Calu3 (cell line): ENCODE data around the gene APBA1. TPM values are rescaled to one million over a fixed set of nuclear protein-coding genes. Genes with fewer than 3 reads are reported as not detected.

Experiments used
- BruUV-seq: library from RNA; stranded (reverse); fragments of 400-500 nt; replicated peaks from 2 replicates; lab custom pipeline; 2021; lab: Mats Ljungman, UMichigan
- CTCF ChIA-PET: fragments of 300-600 bp; sonication (Branson Sonifier 250); formaldehyde crosslinking; loops from one replicate; lab custom pipeline; 2022; ENCODE audit warnings: antibody characterized with exemption; lab: Charles Lee
- DNase-seq: peaks from one replicate; pipeline ENCODE4 v3.0.0; 2022
- H3K27ac Mint-ChIP-seq: one replicate; pipeline ENCODE4 v1.8.0; 2022; ENCODE audit warnings: mixed read lengths; ENCODE audit not compliant: unreplicated experiment
- H3K27me3 Mint-ChIP-seq: one replicate; pipeline ENCODE4 v1.8.0; 2022; ENCODE audit warnings: mixed read lengths; ENCODE audit not compliant: unreplicated experiment
- H3K36me3 Mint-ChIP-seq: one replicate; pipeline ENCODE4 v1.8.0; 2022; ENCODE audit warnings: mild to moderate bottlenecking, moderate library complexity, mixed read lengths; ENCODE audit not compliant: insufficient read depth, unreplicated experiment
- H3K4me1 Mint-ChIP-seq: one replicate; pipeline ENCODE4 v1.8.0; 2022; ENCODE audit warnings: mild to moderate bottlenecking, low read depth, mixed read lengths; ENCODE audit not compliant: unreplicated experiment
- H3K4me3 Mint-ChIP-seq: one replicate; pipeline ENCODE4 v1.8.0; 2022; ENCODE audit warnings: mild to moderate bottlenecking, low read depth, moderate library complexity, mixed read lengths; ENCODE audit not compliant: unreplicated experiment
- H3K9me3 Mint-ChIP-seq: one replicate; pipeline ENCODE4 v1.8.0; 2022; ENCODE audit warnings: low read depth, mixed read lengths; ENCODE audit not compliant: unreplicated experiment
- intact Hi-C: fragments of 100-400 bp; cut with micrococcal nuclease; formaldehyde crosslinking; loops from one replicate; pipeline ENCODE4 v1.10.0; 2022; ENCODE audit not compliant: unreplicated experiment
- total RNA-seq: library from RNA; stranded (reverse); gene quantifications from 2 replicates; pipeline ENCODE4 v1.2.3, GENCODE V29; 2022
- TF ChIP-seq, protein P1 (sequence below): fragments of 200-600 bp; IDR thresholded peaks from one replicate; pipeline ENCODE4 v1.8.0; 2022; ENCODE audit warnings: antibody characterized with exemption; ENCODE audit not compliant: unreplicated experiment

APBA1 gene
- total RNA-seq, 1 experiment from 2014 or later: 4.4 TPM

DNA sequence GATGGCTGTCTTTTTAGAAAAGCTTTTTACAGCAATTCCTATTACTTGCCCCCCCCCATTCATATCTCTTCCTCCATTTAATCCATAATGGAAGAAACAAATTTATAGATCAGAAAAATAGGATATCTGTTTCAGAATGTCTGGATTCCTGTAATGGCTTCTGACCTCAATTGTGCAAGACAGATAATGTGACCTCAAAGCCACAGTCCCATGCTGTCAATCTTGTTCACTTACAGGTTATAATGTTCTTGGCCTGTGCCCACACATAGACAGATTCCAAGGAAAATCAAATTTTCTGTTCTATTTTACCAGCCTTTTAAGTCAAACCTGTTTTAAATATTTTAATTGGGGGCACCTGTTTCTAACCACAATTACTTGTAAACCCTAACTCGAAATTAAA, 203.8 kb downstream of the APBA1 start:
- H3K27ac Mint-ChIP-seq: no peak overlapping the region
- no TSS peak for BruUV-seq
- intact Hi-C loops: no loop called here

GRCh38 chr9:69466151-69466550, 206.0 kb downstream of the APBA1 start:
- Mint-ChIP-seq H3K27me3 (no peaks in the 10 kb centered on the region), H3K27ac (no peak overlapping the region), H3K4me3 (no peak overlapping the region), H3K4me1 (peaks cover 3% of the 10 kb centered on the region), H3K36me3 (no peaks in the 10 kb centered on the region), H3K9me3 (no peaks in the 10 kb centered on the region)
- TF ChIP-seq, protein P1, sequence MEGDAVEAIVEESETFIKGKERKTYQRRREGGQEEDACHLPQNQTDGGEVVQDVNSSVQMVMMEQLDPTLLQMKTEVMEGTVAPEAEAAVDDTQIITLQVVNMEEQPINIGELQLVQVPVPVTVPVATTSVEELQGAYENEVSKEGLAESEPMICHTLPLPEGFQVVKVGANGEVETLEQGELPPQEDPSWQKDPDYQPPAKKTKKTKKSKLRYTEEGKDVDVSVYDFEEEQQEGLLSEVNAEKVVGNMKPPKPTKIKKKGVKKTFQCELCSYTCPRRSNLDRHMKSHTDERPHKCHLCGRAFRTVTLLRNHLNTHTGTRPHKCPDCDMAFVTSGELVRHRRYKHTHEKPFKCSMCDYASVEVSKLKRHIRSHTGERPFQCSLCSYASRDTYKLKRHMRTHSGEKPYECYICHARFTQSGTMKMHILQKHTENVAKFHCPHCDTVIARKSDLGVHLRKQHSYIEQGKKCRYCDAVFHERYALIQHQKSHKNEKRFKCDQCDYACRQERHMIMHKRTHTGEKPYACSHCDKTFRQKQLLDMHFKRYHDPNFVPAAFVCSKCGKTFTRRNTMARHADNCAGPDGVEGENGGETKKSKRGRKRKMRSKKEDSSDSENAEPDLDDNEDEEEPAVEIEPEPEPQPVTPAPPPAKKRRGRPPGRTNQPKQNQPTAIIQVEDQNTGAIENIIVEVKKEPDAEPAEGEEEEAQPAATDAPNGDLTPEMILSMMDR: no peak
- CTCF ChIA-PET: no interaction called here
- no peak for DNase-seq
- intact Hi-C loops: no loop called here
- no TSS peak for BruUV-seq

More for the DNA sequence above, 203.8 kb downstream of the APBA1 start:
- Mint-ChIP-seq H3K4me1 (peaks cover 19% of the 10 kb centered on the region), H3K36me3 (no peaks in the 10 kb centered on the region), H3K4me3 (no peak overlapping the region), H3K27me3 (no peaks in the 10 kb centered on the region), H3K9me3 (no peaks in the 10 kb centered on the region)
- DNase-seq: no peak
- TF ChIP-seq, protein P1: no peak
- CTCF ChIA-PET: no interaction called here

- no TSS peak for BruUV-seq
- no peaks in the 10 kb centered on the region for H3K4me1 Mint-ChIP-seq
- H3K27me3 Mint-ChIP-seq: no peaks in the 10 kb centered on the region
- no peak overlapping the region for H3K4me3 Mint-ChIP-seq
- no peaks in the 10 kb centered on the region for H3K9me3 Mint-ChIP-seq
- CTCF ChIA-PET: no interaction called here
- no peaks in the 10 kb centered on the region for H3K36me3 Mint-ChIP-seq
- DNase-seq: no peak
- intact Hi-C loops: no loop called here
- no peak overlapping the region for H3K27ac Mint-ChIP-seq
- TF ChIP-seq, protein P1: no peak
These were observed 206.7 kb downstream of the APBA1 start for GRCh38 chr9:69465473-69465872.

GRCh38 chr9:69463497-69464068, 208.6 kb downstream of the APBA1 start:
- Mint-ChIP-seq H3K27ac (no peak overlapping the region), H3K4me3 (no peak overlapping the region), H3K4me1 (no peaks in the 10 kb centered on the region), H3K9me3 (no peaks in the 10 kb centered on the region), H3K27me3 (no peaks in the 10 kb centered on the region), H3K36me3 (no peaks in the 10 kb centered on the region)
- BruUV-seq: no TSS peak
- no peak for DNase-seq
- CTCF ChIA-PET: no interaction called here
- TF ChIP-seq, protein P1: no peak
- intact Hi-C loops: no loop called here
